GM04503 (cell line): ENCODE data around the gene TMPRSS6.

Experiments
- DNase-seq: peaks from one replicate; pipeline ENCODE4 v3.0.0-alpha.2; 2012; ENCODE audit warnings: low read depth

The TMPRSS6 gene

GRCh38 chr22:37140686-37141323 is 31.3 kb upstream of the TMPRSS6 start:
- no peak for DNase-seq

- no peak for DNase-seq
Observed at GRCh38 chr22:37139762-37140161, 30.2 kb upstream of the TMPRSS6 start.

GRCh38 chr22:37138849-37139561 is 29.5 kb upstream of the TMPRSS6 start:
- no peak for DNase-seq

- DNase-seq: no peak
Observed at GRCh38 chr22:37137903-37138665, 28.6 kb upstream of the TMPRSS6 start.

- DNase-seq: no peak
Observed at GRCh38 chr22:37137131-37137530, 27.6 kb upstream of the TMPRSS6 start.

GRCh38 chr22:37135023-37135422 is 25.5 kb upstream of the TMPRSS6 start:
- DNase-seq: no peak

- DNase-seq: no peak
Observed at GRCh38 chr22:37133304-37134018, 23.9 kb upstream of the TMPRSS6 start.

- DNase-seq: no peak
Observed at GRCh38 chr22:37132773-37133172, 23.3 kb upstream of the TMPRSS6 start.

GRCh38 chr22:37129866-37130441 is 20.4 kb upstream of the TMPRSS6 start:
- no peak for DNase-seq

- DNase-seq: no peak
Observed at GRCh38 chr22:37128555-37129281, 19.2 kb upstream of the TMPRSS6 start.

GRCh38 chr22:37127350-37127878 is 17.9 kb upstream of the TMPRSS6 start:
- no peak for DNase-seq

GRCh38 chr22:37126882-37127281 is 17.4 kb upstream of the TMPRSS6 start:
- DNase-seq: no peak

GRCh38 chr22:37126383-37126782 is 16.9 kb upstream of the TMPRSS6 start:
- no peak for DNase-seq

- no peak for DNase-seq
Observed at GRCh38 chr22:37123649-37124048, 14.1 kb upstream of the TMPRSS6 start.

- no peak for DNase-seq
Observed at GRCh38 chr22:37122598-37123180, 13.2 kb upstream of the TMPRSS6 start.

- peak; percentile 8 for DNase-seq
Observed at GRCh38 chr22:37121887-37122591, 12.5 kb upstream of the TMPRSS6 start.

- no peak for DNase-seq
Observed at GRCh38 chr22:37120569-37121340, 11.2 kb upstream of the TMPRSS6 start.

GRCh38 chr22:37119872-37120271 is 10.4 kb upstream of the TMPRSS6 start:
- DNase-seq: no peak

GRCh38 chr22:37118083-37118482 is 8.6 kb upstream of the TMPRSS6 start:
- no peak for DNase-seq
